ENCODE measurements around the gene CREG1. TPM values are rescaled to one million over a fixed set of nuclear protein-coding genes. Genes with fewer than 3 reads are reported as not detected.

Gene CREG1
- 103 TPM for total RNA-seq

DNA sequence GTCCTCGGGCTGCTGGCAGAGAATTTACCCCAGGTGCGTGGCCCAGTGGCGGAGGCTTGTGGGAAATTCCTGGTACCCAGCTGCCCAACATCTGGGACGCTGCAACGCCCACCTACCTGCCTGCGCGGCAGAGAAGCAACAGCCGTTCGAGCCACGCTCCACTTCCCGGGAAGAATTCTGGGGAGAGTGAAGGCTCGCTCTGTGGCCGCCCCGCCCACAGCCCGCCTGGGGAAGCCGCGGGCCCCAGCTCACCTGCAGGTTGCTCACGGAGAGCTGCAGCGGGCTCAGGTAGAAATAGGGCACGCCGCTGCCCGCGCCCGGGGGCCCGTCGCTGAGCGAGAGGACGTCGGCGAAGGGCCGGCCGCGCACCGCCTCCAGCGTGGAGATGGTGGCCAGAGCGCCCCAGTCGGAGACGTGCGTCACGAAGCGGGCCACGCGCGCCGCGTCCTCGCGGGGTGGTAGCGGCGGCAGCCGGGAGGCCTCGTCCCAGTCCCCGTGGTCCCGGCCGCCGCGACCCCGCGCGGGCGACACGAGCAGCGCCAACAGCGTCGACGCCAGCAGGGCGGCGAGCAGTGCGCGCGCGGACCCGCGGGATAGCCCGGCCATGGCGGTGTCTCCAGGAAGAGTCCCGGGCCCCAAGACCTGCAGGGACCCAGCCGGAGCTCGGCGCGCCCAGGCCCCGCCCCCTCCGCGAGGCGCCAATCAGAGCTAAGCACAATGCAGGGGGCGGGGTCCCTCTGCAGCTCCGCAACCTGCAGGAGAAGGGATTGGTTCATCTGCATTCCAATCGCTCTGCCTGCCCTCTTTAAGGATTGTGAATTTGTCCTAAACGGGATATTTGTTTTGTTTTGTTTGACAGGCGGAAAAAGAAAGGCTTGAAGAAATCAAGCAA, at the start of gene CREG1:
Gene CREG1 (minus strand): TSS at position 627 of the 892 bp plus-strand sequence.

DNA sequence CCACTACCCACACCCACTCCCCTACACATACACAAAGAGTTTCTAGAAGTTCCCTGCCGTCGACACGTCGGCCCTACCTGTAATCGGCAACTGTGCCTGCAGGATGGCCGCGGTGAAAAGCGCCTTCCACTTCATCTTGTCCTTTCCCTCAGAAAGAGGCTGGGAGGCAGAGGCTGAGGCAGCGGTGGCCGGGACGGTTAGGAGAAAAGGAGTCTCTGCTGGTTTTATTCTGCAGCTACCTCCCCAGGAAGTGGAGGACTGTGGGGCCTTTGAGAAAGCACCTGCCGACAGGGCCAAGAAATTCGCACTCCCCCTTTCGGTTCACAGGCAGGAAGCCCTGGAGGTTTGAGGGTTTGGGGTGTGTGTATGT, 35.2 kb downstream of the CREG1 start, which contains the start of gene CD247:
Gene CD247 (minus strand): TSS at position 199 of the 370 bp plus-strand sequence. CDS start 64 bp downstream, at position 135.

Other genes with a start within 250 kb of the CREG1 start
- 1.3 TPM for gene CD247, start 35.2 kb downstream of the CREG1 start, total RNA-seq
- 26.0 TPM for gene RCSD1, start 76.5 kb upstream of the CREG1 start, total RNA-seq
- 76.5 TPM for gene MPZL1, start 168.2 kb upstream of the CREG1 start, total RNA-seq